ENCODE measurements around the gene LCE6A. TPM values are rescaled to one million over a fixed set of nuclear protein-coding genes. Genes with fewer than 3 reads are reported as not detected.

The LCE6A gene, protein sequence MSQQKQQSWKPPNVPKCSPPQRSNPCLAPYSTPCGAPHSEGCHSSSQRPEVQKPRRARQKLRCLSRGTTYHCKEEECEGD
- total RNA-seq, result not detected in 2 replicates

DNA sequence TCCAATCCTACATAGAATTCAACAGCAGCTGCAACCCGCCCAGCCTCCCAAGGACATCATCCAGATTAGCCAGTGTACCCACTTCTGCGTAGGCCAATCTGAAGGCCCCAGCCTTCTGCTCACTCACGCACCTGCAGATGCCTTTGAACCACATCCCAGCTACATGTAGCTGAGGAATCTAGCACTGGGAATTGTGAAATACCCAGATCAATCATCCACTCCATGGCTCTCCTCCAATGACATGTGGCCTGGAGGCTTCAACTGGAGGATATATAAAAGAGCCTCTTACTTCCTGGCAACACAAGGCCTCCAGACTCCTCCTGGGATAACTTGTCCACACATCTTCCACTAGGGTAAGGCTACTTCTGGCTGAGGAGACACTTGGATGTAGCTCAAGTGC is at the start of gene LCE6A:
TSS of gene LCE6A (plus strand) at position 301 of the 400 bp plus-strand sequence. CDS start 665 bp downstream, outside the sequence.
- H3K27me3 ChIP-seq (ENCODE audit: control insufficient read depth, insufficient read depth, low read length), result peaks cover 2% of the 10 kb centered on the region
- DNase-seq (ENCODE audit: low read depth), result peak; percentile 20
- H3K4me3 ChIP-seq (ENCODE audit: low read depth, low read length), result no peak within 1 kb of the TSS
- TF ChIP-seq, protein P1, sequence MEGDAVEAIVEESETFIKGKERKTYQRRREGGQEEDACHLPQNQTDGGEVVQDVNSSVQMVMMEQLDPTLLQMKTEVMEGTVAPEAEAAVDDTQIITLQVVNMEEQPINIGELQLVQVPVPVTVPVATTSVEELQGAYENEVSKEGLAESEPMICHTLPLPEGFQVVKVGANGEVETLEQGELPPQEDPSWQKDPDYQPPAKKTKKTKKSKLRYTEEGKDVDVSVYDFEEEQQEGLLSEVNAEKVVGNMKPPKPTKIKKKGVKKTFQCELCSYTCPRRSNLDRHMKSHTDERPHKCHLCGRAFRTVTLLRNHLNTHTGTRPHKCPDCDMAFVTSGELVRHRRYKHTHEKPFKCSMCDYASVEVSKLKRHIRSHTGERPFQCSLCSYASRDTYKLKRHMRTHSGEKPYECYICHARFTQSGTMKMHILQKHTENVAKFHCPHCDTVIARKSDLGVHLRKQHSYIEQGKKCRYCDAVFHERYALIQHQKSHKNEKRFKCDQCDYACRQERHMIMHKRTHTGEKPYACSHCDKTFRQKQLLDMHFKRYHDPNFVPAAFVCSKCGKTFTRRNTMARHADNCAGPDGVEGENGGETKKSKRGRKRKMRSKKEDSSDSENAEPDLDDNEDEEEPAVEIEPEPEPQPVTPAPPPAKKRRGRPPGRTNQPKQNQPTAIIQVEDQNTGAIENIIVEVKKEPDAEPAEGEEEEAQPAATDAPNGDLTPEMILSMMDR (IDR thresholded peaks at IDR 0.05; ENCODE audit: insufficient read depth, low read length, severe bottlenecking), result no peak
- peak; percentile 89 for FAIRE-seq
- H3K36me3 ChIP-seq (ENCODE audit: control insufficient read depth, insufficient read depth, low read length), result no peaks in the 10 kb centered on the region

DNA sequence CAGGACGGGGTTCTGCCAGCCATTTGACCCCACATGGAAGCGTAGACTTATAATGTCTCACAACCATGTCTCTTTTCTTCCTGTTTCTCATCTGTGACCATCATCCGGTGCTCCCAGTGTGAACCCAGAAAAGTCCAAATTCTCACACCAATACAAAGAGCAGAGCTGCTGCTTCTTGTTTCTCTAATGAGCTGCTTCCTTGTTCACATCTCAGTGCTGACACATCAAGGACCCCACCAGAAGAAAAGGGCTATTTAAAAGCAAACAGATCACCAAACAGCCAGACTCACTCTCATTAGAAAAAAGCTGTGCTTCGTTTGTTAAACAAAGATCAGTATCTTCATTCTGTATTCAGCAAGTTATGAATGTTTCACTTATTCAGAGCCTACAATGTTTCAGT is 47.0 kb upstream of the LCE6A start:
- TF ChIP-seq, protein P1 (IDR thresholded peaks at IDR 0.05; ENCODE audit: insufficient read depth, low read length, severe bottlenecking), result no peak
- FAIRE-seq (no peak), DNase-seq (ENCODE audit: low read depth) (no peak)
- peaks cover 1% of the 10 kb centered on the region for H3K27me3 ChIP-seq (ENCODE audit: control insufficient read depth, insufficient read depth, low read length)
- no peaks in the 10 kb centered on the region for H3K36me3 ChIP-seq (ENCODE audit: control insufficient read depth, insufficient read depth, low read length)
- no peak overlapping the region for H3K4me3 ChIP-seq (ENCODE audit: low read depth, low read length)

DNA sequence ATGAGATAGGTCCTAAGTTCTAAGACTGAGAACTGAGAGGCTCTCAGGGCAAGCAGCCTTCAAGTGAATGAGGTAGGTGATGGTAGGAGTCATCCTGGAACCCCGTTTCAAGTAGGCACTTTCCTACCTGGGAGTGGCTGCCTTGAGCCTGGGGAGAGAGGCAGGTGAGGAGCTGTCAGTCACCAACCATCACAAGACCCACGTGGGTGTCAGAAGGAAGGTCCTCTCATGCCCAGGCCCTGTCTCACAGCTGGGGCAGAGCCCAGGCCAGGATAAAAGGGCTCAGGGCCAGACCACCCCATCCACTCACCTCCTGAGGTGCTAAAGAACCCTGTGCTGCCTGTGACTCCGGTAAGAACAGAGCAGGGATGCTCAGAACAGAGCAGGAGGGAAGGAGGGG is 46.2 kb upstream of the LCE6A start, which contains the start of gene LCE1D:
TSS of gene LCE1D (plus strand) at position 301 of the 400 bp plus-strand sequence. CDS start 1,074 bp downstream, outside the sequence.
- H3K36me3 ChIP-seq (ENCODE audit: control insufficient read depth, insufficient read depth, low read length), result no peaks in the 10 kb centered on the region
- no peak for FAIRE-seq
- no peaks in the 10 kb centered on the region for H3K27me3 ChIP-seq (ENCODE audit: control insufficient read depth, insufficient read depth, low read length)
- H3K4me3 ChIP-seq (ENCODE audit: low read depth, low read length), result no peak within 1 kb of the TSS
- no peak for DNase-seq (ENCODE audit: low read depth)
- TF ChIP-seq, protein P1 (IDR thresholded peaks at IDR 0.05; ENCODE audit: insufficient read depth, low read length, severe bottlenecking), result no peak

DNA sequence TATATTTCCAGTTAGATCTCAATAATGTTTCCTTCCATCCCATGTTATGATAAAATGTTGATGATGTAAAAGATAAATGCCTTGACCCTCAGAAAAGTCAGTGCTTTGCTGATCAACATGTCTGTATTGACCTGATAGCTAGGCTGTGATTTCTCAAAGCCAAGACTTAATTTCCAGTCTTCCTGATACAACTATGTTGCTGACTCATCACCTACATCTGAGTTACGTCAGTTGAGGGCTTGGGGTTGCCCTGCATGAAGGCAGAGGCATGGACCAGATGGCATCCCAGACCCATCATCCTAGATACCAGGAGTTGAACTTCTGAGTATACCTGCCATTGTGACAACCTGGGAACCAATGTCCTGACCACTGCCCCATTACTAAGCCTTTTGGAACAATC is 41.3 kb upstream of the LCE6A start:
- no peaks in the 10 kb centered on the region for H3K27me3 ChIP-seq (ENCODE audit: control insufficient read depth, insufficient read depth, low read length)
- H3K36me3 ChIP-seq (ENCODE audit: control insufficient read depth, insufficient read depth, low read length), result no peaks in the 10 kb centered on the region
- TF ChIP-seq, protein P1 (IDR thresholded peaks at IDR 0.05; ENCODE audit: insufficient read depth, low read length, severe bottlenecking), result no peak
- FAIRE-seq, result peak; percentile 55
- no peak overlapping the region for H3K4me3 ChIP-seq (ENCODE audit: low read depth, low read length)
- DNase-seq (ENCODE audit: low read depth), result peak; percentile 37

DNA sequence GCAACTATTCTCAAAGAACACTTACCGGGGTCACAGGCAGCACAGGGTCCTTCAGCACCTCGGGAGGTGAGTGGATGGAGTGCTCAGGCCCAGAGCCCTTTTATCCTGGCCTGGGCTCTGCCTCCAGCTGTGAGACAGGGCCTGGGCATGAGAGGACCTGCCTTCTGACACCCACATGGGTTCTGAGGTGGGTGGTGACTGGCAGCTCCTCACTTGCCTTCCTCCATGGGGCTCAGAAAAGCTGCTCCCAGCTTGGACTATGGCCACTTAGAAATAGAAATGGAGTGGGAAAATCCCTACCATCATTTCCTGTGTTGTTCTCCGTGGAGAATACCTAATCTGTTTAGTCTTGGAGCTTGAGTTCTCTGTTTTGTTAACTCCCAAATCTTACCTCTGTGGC is 36.1 kb upstream of the LCE6A start, which contains the start of gene LCE1C:
TSS of gene LCE1C (minus strand) at position 76 of the 400 bp plus-strand sequence. CDS start 1,173 bp downstream, outside the sequence.
- TF ChIP-seq, protein P1 (IDR thresholded peaks at IDR 0.05; ENCODE audit: insufficient read depth, low read length, severe bottlenecking), result no peak
- FAIRE-seq (peak; percentile 43), DNase-seq (ENCODE audit: low read depth) (peak; percentile 89)
- Histone ChIP-seq H3K4me3 (ENCODE audit: low read depth, low read length) (no peak within 1 kb of the TSS), H3K27me3 (ENCODE audit: control insufficient read depth, insufficient read depth, low read length) (no peaks in the 10 kb centered on the region), H3K36me3 (ENCODE audit: control insufficient read depth, insufficient read depth, low read length) (no peaks in the 10 kb centered on the region)

DNA sequence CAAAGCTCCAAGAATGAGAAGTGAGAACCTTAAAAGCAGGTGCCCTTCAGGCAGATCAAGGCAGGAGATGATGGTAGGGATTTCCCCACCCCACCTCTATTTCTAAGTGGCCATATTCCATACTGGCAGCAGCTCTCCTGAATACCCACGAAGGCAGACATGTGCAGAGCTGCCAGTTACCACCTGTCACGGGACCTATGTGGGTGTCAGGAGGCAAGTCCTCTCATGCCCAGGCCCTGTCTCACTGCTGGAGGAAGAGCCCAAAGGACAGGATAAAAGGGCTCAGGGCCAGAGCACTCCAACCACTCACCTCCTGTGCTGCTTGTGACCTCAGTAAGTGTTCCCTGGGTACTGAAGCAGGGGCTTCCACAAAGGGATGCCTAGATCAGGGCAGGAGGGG is 31.6 kb upstream of the LCE6A start:
- no peaks in the 10 kb centered on the region for H3K27me3 ChIP-seq (ENCODE audit: control insufficient read depth, insufficient read depth, low read length)
- DNase-seq (ENCODE audit: low read depth), result peak; percentile 86
- peak; percentile 7 for FAIRE-seq
- no peaks in the 10 kb centered on the region for H3K36me3 ChIP-seq (ENCODE audit: control insufficient read depth, insufficient read depth, low read length)
- TF ChIP-seq, protein P1 (IDR thresholded peaks at IDR 0.05; ENCODE audit: insufficient read depth, low read length, severe bottlenecking), result no peak
- no peak overlapping the region for H3K4me3 ChIP-seq (ENCODE audit: low read depth, low read length)

All from bronchial epithelial cell (primary cell).